ENCODE measurements around the gene INHBE. TPM values are rescaled to one million over a fixed set of nuclear protein-coding genes. Genes with fewer than 3 reads are reported as not detected.

Gene INHBE
- total and polyA plus RNA-seq, 2 experiments from 2014 or later, result 5.6 to 29.0 TPM

- Histone ChIP-seq H3K79me2 (replicated peaks; ENCODE audit: insufficient read depth) (no peaks in the 10 kb centered on the region), H3F3A (replicated peaks; ENCODE audit: low read depth) (peaks cover 9% of the 10 kb centered on the region), H2AFZ (no peak overlapping the region), H3K36me3 (ENCODE audit: insufficient read depth) (no peaks in the 10 kb centered on the region), H3K4me1 (ENCODE audit: insufficient read depth) (peaks cover 11% of the 10 kb centered on the region; the same call in 1 of the 2 replicates), H3K4me2 (no peak overlapping the region), H3K27me3 (ENCODE audit: insufficient read depth) (peaks cover 43% of the 10 kb centered on the region), H3K9me2 (ENCODE audit: insufficient read depth) (no peaks in the 10 kb centered on the region), H3K27ac (ENCODE audit: low read depth) (no peak overlapping the region), H3K4me3 (no peak overlapping the region), H4K20me1 (replicated peaks; ENCODE audit: insufficient read depth) (no peaks in the 10 kb centered on the region)
- TF ChIP-seq NANOG (IDR thresholded peaks at IDR 0.05; ENCODE audit: borderline replicate concordance) (no peak), EZH2 (IDR thresholded peaks at IDR 0.05; ENCODE audit: low read depth, unreplicated experiment) (no peak)
- TF ChIP-seq, protein P1, sequence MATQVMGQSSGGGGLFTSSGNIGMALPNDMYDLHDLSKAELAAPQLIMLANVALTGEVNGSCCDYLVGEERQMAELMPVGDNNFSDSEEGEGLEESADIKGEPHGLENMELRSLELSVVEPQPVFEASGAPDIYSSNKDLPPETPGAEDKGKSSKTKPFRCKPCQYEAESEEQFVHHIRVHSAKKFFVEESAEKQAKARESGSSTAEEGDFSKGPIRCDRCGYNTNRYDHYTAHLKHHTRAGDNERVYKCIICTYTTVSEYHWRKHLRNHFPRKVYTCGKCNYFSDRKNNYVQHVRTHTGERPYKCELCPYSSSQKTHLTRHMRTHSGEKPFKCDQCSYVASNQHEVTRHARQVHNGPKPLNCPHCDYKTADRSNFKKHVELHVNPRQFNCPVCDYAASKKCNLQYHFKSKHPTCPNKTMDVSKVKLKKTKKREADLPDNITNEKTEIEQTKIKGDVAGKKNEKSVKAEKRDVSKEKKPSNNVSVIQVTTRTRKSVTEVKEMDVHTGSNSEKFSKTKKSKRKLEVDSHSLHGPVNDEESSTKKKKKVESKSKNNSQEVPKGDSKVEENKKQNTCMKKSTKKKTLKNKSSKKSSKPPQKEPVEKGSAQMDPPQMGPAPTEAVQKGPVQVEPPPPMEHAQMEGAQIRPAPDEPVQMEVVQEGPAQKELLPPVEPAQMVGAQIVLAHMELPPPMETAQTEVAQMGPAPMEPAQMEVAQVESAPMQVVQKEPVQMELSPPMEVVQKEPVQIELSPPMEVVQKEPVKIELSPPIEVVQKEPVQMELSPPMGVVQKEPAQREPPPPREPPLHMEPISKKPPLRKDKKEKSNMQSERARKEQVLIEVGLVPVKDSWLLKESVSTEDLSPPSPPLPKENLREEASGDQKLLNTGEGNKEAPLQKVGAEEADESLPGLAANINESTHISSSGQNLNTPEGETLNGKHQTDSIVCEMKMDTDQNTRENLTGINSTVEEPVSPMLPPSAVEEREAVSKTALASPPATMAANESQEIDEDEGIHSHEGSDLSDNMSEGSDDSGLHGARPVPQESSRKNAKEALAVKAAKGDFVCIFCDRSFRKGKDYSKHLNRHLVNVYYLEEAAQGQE (IDR thresholded peaks at IDR 0.05; ENCODE audit: unreplicated experiment), result no peak
- Mint-ChIP-seq H3K9me3 (no peaks in the 10 kb centered on the region; the same call in 2 of the 3 replicates), H3K27me3 (ENCODE audit: insufficient read depth, low read depth, poor library complexity) (peaks cover 42% of the 10 kb centered on the region), H3K36me3 (ENCODE audit: low read depth) (peaks cover 12% of the 10 kb centered on the region; the same call in 2 of the 3 replicates), H3K4me3 (no peak overlapping the region), H3K27ac (no peak overlapping the region), H3K4me1 (peaks cover 12% of the 10 kb centered on the region)
- DNase-seq (ENCODE audit: low spot score) (no peak), ATAC-seq (no peak)
Measured at GRCh38 chr12:57470970-57471656, 16.0 kb downstream of the INHBE start.

- Histone ChIP-seq H3K27ac (ENCODE audit: low read depth) (no peak overlapping the region), H3K36me3 (ENCODE audit: insufficient read depth) (no peaks in the 10 kb centered on the region), H3K4me2 (no peak overlapping the region), H4K20me1 (replicated peaks; ENCODE audit: insufficient read depth) (no peaks in the 10 kb centered on the region), H2AFZ (no peak overlapping the region), H3K4me1 (ENCODE audit: insufficient read depth) (peaks cover 16% of the 10 kb centered on the region), H3K4me3 (no peak overlapping the region), H3F3A (replicated peaks; ENCODE audit: low read depth) (peaks cover 9% of the 10 kb centered on the region), H3K9me2 (ENCODE audit: insufficient read depth) (no peaks in the 10 kb centered on the region), H3K27me3 (ENCODE audit: insufficient read depth) (peaks cover 49% of the 10 kb centered on the region), H3K79me2 (replicated peaks; ENCODE audit: insufficient read depth) (no peaks in the 10 kb centered on the region)
- peaks cover 18% of the 10 kb centered on the region for H3K4me1 Mint-ChIP-seq
- DNase-seq (ENCODE audit: low spot score) (no peak), ATAC-seq (no peak)
- H3K27me3 Mint-ChIP-seq (ENCODE audit: insufficient read depth, low read depth, poor library complexity), result peaks cover 45% of the 10 kb centered on the region
- H3K36me3 Mint-ChIP-seq (ENCODE audit: low read depth), result peaks cover 12% of the 10 kb centered on the region; the same call in 2 of the 3 replicates
- no peaks in the 10 kb centered on the region; the same call in 2 of the 3 replicates for H3K9me3 Mint-ChIP-seq
- no peak overlapping the region for H3K4me3 Mint-ChIP-seq
- H3K27ac Mint-ChIP-seq, result no peak overlapping the region
- TF ChIP-seq NANOG (IDR thresholded peaks at IDR 0.05; ENCODE audit: borderline replicate concordance), result no peak
- no peak for TF ChIP-seq ZNF114 (CRISPR knock-in tag; IDR thresholded peaks at IDR 0.05)
- TF ChIP-seq, protein P1 (IDR thresholded peaks at IDR 0.05; ENCODE audit: unreplicated experiment), result no peak
- TF ChIP-seq ETS1 (IDR thresholded peaks at IDR 0.05), result no peak
- no peak for TF ChIP-seq CREB1 (CRISPR knock-in tag; IDR thresholded peaks at IDR 0.05; ENCODE audit: low read depth)
- no peak for TF ChIP-seq ZNF331 (CRISPR knock-in tag; IDR thresholded peaks at IDR 0.05; ENCODE audit: low read depth)
- no peak for TF ChIP-seq EZH2phosphoT487 (IDR thresholded peaks at IDR 0.05; ENCODE audit: unreplicated experiment)
- TF ChIP-seq EZH2 (IDR thresholded peaks at IDR 0.05; ENCODE audit: low read depth, unreplicated experiment), result no peak
- no peak for TF ChIP-seq JUNB (IDR thresholded peaks at IDR 0.05; ENCODE audit: unreplicated experiment)
Measured at GRCh38 chr12:57471661-57472060, 16.6 kb downstream of the INHBE start.
